ENCODE measurements around the gene DNAJC9.

GRCh38 chr10:73207883-73208282 lies 39.2 kb downstream of the DNAJC9 start:
- TF ChIP-seq MXI1 (conservative IDR thresholded peaks at IDR 0.05; ENCODE audit: poor library complexity, severe bottlenecking) (no peak), CTCF (IDR thresholded peaks at IDR 0.05; ENCODE audit: poor library complexity, severe bottlenecking) (no peak), EZH2 (IDR thresholded peaks at IDR 0.05; ENCODE audit: borderline replicate concordance, insufficient read depth, low read length, poor library complexity, severe bottlenecking) (no peak), EP300 (conservative IDR thresholded peaks at IDR 0.05; ENCODE audit: poor library complexity, severe bottlenecking) (no peak)
- TF ChIP-seq, protein P1, sequence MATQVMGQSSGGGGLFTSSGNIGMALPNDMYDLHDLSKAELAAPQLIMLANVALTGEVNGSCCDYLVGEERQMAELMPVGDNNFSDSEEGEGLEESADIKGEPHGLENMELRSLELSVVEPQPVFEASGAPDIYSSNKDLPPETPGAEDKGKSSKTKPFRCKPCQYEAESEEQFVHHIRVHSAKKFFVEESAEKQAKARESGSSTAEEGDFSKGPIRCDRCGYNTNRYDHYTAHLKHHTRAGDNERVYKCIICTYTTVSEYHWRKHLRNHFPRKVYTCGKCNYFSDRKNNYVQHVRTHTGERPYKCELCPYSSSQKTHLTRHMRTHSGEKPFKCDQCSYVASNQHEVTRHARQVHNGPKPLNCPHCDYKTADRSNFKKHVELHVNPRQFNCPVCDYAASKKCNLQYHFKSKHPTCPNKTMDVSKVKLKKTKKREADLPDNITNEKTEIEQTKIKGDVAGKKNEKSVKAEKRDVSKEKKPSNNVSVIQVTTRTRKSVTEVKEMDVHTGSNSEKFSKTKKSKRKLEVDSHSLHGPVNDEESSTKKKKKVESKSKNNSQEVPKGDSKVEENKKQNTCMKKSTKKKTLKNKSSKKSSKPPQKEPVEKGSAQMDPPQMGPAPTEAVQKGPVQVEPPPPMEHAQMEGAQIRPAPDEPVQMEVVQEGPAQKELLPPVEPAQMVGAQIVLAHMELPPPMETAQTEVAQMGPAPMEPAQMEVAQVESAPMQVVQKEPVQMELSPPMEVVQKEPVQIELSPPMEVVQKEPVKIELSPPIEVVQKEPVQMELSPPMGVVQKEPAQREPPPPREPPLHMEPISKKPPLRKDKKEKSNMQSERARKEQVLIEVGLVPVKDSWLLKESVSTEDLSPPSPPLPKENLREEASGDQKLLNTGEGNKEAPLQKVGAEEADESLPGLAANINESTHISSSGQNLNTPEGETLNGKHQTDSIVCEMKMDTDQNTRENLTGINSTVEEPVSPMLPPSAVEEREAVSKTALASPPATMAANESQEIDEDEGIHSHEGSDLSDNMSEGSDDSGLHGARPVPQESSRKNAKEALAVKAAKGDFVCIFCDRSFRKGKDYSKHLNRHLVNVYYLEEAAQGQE (IDR thresholded peaks at IDR 0.05; ENCODE audit: borderline replicate concordance) = no peak

All from neural cell (in vitro differentiated cells).